ENCODE measurements around the gene CXorf51B.
"Not testable (repeated sequence)": the region's sequence is repeated elsewhere in the genome, so short reads cannot be mapped to it uniquely, and the experiment has no call there.

Gene CXorf51B

DNA sequence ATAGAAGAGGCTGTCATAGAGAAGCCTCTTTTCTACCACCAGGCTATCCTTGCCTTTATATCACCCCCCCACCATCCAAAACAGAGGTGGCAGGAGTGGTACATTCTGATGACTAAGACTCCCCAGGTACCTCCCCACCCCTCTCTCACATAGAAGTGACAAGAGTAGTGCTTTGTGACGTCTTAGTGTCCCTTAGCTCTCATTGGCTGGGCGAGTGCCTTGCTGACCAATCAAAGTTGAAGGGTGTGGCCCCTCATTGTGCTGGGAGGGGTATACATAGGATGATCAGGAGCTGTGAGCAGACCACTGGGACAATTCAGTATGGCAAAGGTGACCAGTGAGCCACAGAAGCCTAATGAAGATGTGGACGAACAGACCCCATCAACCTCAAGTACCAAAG, at the start of gene CXorf51B:
TSS of gene CXorf51B (plus strand) at position 301 of the 400 bp plus-strand sequence. CDS start at position 322, 21 bp downstream.
- not testable (repeated sequence) for H3K9me3 ChIP-seq (ENCODE audit: low read length); H3K4me3 ChIP-seq (ENCODE audit: low read depth in 1 of 2, low read length in 2 of 2); H3K27me3 ChIP-seq (ENCODE audit: control insufficient read depth in 1 of 2, insufficient read depth in 2 of 2, low read length in 2 of 2); H3K36me3 ChIP-seq (ENCODE audit: insufficient read depth, low read length); H3K27ac ChIP-seq (ENCODE audit: low read depth, low read length); H3K9ac ChIP-seq (ENCODE audit: low read length); H3K4me1 ChIP-seq (ENCODE audit: insufficient read depth, low read length)

DNA sequence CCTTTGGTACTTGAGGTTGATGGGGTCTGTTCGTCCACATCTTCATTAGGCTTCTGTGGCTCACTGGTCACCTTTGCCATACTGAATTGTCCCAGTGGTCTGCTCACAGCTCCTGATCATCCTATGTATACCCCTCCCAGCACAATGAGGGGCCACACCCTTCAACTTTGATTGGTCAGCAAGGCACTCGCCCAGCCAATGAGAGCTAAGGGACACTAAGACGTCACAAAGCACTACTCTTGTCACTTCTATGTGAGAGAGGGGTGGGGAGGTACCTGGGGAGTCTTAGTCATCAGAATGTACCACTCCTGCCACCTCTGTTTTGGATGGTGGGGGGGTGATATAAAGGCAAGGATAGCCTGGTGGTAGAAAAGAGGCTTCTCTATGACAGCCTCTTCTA, 5.1 kb downstream of the CXorf51B start, which contains the start of gene CXorf51A:
TSS of gene CXorf51A (minus strand) at position 101 of the 400 bp plus-strand sequence. CDS start at position 80, 21 bp downstream.
- not testable (repeated sequence) for H3K27me3 ChIP-seq (ENCODE audit: control insufficient read depth in 1 of 2, insufficient read depth in 2 of 2, low read length in 2 of 2); H3K4me3 ChIP-seq (ENCODE audit: low read depth in 1 of 2, low read length in 2 of 2); H3K4me1 ChIP-seq (ENCODE audit: insufficient read depth, low read length); H3K9me3 ChIP-seq (ENCODE audit: low read length); H3K9ac ChIP-seq (ENCODE audit: low read length); H3K36me3 ChIP-seq (ENCODE audit: insufficient read depth, low read length); H3K27ac ChIP-seq (ENCODE audit: low read depth, low read length)

DNA sequence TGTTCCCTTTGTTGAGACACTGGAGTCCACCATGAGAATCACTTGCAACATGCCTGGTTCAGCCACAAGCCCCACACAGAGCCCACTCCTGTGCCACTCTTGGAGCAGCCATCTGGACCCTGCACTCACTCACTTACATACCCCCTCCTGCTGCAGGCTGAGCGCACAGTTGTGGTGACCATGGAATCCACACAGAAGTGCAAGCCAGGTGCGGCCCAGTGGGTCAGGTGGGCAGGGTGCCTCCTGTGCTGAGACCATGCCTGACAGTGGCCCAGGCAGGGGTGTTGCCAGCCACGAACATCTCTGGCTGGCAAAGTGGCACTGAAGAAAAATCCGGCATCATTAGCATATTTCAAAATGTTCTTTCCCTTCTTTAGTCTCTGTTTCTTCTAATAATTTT, 22.4 kb downstream of the CXorf51B start:
- Histone ChIP-seq H3K4me1 (ENCODE audit: insufficient read depth, low read length) (no peaks in the 10 kb centered on the region), H3K36me3 (ENCODE audit: insufficient read depth, low read length) (no peaks in the 10 kb centered on the region), H3K9me3 (ENCODE audit: low read length) (no peaks in the 10 kb centered on the region), H3K27ac (ENCODE audit: low read depth, low read length) (no peak overlapping the region), H3K27me3 (ENCODE audit: control insufficient read depth in 1 of 2, insufficient read depth in 2 of 2, low read length in 2 of 2) (no peaks in the 10 kb centered on the region), H3K9ac (ENCODE audit: low read length) (no peak overlapping the region), H3K4me3 (ENCODE audit: low read depth in 1 of 2, low read length in 2 of 2) (no peak overlapping the region)

DNA sequence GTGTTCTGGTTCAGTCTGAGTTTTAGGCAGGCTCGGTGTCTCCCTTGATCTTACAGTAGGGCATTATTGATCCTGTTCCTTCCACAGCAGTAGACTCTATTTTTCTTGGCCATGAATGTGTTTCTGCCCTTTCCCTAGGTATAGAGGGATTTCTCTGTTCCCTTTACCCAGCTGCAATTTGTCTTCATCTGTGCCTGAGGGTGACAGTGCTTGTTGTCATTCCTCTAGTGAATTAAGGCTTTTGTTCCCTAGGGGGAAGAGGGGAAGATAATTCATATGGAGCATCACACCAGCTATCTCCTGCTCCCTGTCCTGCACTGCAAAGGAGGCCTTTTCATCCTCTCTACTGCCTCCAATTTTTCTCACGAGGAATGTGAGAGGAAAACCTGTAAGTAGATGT, 44.7 kb downstream of the CXorf51B start:
- Histone ChIP-seq H3K36me3 (ENCODE audit: insufficient read depth, low read length) (no peaks in the 10 kb centered on the region), H3K4me1 (ENCODE audit: insufficient read depth, low read length) (no peaks in the 10 kb centered on the region), H3K9ac (ENCODE audit: low read length) (no peak overlapping the region), H3K4me3 (ENCODE audit: low read depth in 1 of 2, low read length in 2 of 2) (no peak overlapping the region), H3K9me3 (ENCODE audit: low read length) (no peaks in the 10 kb centered on the region), H3K27ac (ENCODE audit: low read depth, low read length) (no peak overlapping the region), H3K27me3 (ENCODE audit: control insufficient read depth in 1 of 2, insufficient read depth in 2 of 2, low read length in 2 of 2) (no peaks in the 10 kb centered on the region)
